AML-193 (cell line): ENCODE results near the gene DHPS.
"Not testable (repeated sequence)": the region's sequence is repeated elsewhere in the genome, so short reads cannot be mapped to it uniquely, and the experiment has no call there.

Experiments
- DNase-seq, 2 experiments: peaks; one replicate each; lab custom pipeline; 2025; lab: John Stamatoyannopoulos, UW

Gene DHPS

DNA sequence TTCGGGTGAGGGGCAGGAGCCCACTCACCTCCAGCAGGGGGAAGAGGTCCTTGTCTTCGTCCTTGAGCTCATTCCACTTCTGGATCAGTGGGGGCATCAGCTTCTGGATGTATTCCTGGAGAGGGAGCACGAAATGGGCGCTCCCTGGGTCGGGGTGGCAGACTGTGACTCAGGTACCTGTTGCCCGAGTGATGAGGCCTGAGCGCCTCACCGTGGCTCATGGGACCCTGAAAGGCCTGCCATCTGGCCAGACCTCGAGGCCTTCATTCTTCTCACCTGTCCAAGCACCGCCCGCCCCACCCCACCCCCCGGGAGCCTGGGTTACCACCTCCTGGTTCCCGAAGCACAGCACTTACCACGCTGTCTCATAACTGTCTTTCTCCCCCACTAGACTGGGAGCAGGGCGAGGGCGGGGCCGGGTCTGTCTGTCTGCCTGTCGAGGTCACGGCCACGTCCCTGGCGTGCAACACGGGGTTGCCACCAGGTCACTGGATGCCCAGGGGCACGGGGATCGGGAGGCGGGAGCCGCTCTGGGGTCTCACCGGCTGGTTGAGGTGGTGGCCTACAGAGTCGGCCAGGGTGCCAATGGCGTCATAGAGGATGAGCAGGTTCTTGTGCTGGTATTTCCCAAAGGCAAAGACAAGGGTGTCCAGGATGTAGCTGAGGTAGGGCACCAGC, 24.1 kb upstream of the DHPS start:
- no peak for DNase-seq

DNA sequence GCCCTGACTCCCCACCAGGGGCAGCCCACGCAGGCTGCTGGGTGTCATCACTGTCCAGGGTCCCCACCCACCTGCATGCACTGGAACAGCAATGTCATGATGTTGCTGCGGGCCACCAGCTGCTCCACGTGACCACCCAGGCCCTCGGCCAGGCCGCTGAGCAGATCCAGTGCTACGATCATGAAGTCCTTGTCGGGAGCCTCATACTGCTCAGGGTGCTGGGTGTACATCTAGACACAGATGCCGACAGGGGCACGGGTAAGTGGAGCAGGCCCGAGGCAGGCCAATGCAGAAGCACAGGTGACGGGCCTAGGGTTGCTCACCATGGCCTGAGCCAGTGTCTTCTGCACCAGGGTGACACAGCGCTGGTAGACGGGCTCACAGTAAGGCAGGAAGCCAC, 23.5 kb upstream of the DHPS start:
- no peak for DNase-seq

GRCh38 chr19:12703046-12703445, 21.4 kb upstream of the DHPS start:
- DNase-seq, result no peak

DNA sequence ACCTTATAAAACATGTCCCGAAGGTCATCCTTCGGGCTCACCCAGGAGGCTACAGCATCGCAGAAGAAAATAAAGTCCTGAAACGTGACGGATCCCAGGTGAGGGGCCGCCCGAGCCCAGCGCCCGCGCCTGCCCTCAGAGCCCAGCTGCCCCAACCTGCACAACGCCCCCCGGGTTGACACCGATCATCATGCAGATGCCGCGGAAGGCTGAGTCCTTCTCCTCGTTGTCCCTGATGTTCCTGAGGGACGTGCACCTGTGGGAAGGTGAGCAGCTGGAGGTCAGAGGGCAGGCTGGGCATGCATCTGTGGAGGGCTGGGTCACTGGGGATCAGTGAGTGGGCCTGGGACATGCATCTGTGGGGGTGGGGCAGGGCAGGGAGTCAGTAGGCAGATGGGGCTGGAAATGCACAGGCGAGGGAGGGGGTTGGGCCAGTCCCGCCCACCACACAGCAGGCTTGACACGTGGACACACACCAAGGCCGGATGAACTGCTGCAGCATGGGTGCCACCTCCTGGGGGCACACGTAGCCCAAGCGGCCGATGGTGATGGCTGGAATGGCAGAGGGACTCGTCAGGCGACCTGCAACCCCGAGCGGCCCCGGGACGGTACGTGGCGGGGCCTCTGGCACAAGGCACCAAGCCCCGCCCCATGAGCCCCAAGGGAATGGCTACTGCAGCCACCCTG, 20.1 kb upstream of the DHPS start:
- DNase-seq, result no peak

- no peak for DNase-seq
Observed at GRCh38 chr19:12698138-12698537, 16.5 kb upstream of the DHPS start.

GRCh38 chr19:12697425-12697824, 15.7 kb upstream of the DHPS start:
- not testable (repeated sequence) for DNase-seq

GRCh38 chr19:12696366-12697335, 15.0 kb upstream of the DHPS start, which contains the start of gene FBXW9:
Gene FBXW9, minus strand, starts transcription at chr19:12696631. Its CDS starts 50 bp downstream, at chr19:12696581.
- DNase-seq, result peak; percentile 80 to 83

DNA sequence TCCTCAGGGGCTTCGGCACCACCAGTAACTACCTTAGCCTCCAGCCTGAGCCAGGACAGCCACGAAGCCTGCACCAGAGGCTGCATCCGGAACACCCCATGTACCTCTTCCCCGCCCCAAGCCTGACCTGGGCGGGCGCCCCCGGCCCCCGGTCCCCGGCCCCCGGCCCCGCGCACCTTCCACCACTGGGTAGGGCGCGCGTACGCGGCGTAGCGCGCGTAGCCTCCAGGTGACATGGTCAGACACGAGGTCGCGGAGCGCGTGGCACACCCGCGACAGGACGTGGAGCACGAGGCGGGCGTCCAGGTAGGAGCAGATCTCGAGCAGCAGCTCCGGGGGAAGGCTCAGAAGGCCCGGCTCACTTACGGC, 14.3 kb upstream of the DHPS start:
- DNase-seq, result no peak

DNA sequence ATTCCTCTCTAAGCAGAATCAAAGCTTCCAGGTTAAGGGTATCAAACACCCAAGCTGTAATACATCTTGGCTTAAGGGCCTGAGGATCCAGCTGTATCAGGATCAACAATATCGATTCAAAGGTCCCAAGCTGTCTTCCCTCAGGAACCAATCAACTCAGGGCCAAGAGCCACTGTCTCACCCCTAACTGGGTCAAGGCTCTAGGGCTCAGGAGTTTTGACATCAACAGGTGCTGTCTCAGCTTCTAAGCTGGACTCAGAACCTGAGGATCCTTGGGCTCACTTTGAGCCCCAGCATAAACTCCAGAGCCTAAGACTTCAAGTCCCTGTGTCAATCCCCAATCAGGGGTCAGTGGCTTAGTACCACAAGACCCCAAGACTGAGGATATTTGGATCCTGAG, 13.8 kb upstream of the DHPS start:
- no peak for DNase-seq

DNA sequence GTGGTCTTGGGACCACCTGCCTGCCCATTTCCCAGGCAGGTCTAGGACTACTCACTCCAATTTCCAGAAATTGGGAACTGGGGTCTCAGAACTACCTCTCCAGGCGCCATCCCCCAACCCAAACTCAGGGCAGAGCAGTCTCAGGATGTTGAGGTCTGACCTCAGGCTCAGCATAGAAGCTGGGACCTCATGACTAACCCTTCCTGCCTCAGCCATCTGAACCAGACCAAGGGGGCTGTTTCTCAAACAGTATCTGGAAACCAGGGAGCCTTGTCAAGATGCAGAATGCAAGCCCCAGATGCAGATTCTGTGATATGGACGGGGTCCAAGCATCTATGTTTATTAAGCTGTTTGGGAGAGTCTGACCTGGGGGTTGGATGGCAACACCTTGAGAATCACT, 13.4 kb upstream of the DHPS start:
- DNase-seq, result no peak

- DNase-seq, result no peak
Observed at GRCh38 chr19:12694641-12695040, 13.0 kb upstream of the DHPS start.

DNA sequence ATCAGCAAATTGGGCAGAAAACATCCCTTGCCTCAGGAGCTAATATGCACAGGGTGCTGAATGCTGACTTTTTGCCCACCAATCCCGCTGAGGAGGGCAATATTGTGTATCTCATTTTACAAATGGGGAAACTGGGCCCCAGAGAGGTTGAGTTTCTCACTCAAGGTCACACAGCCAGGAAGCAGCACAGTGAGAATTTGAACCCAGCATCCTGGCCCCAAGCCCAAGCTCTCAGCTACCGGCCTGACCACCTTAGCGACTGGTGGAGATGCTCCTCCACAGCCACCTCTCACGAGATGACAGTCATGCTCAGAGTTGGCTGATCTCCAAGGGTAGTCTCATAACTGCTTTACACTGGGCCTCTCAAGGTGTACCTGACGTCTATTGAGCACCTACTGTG, 11.3 kb upstream of the DHPS start:
- no peak for DNase-seq

DNA sequence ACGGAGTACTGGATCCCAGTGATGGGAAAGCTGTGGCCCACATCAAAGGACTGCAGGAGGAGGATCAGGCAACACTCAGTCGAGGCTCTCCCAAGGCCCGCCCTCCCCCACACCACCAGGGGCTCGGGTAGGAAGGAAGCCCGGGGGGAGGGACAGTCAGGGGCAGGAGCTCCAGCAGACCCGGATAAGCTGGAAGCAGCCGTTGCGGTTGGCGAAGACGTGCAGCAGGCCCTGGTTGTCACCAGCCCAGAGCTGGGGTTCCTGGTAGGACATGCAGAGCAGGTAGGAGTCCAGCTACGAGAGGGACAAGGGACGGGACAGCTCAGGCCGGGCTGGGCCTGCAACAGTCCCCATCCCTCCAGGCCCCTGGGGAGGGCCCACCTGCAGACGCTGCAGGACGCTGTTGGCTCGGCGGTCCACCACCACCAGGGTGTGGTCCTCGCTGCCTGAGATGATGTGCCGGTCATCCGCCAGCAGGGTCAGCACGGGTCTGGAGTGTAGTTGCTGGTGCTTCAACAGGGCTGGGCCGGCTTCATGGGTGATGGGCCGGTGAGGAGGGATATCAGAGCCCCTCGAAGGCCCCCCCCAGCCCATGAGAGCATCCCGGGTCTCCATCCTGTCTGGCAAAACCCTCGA, 8.0 kb upstream of the DHPS start:
- no peak for DNase-seq

- DNase-seq, result no peak
Observed at GRCh38 chr19:12689012-12689411, 7.3 kb upstream of the DHPS start.

DNA sequence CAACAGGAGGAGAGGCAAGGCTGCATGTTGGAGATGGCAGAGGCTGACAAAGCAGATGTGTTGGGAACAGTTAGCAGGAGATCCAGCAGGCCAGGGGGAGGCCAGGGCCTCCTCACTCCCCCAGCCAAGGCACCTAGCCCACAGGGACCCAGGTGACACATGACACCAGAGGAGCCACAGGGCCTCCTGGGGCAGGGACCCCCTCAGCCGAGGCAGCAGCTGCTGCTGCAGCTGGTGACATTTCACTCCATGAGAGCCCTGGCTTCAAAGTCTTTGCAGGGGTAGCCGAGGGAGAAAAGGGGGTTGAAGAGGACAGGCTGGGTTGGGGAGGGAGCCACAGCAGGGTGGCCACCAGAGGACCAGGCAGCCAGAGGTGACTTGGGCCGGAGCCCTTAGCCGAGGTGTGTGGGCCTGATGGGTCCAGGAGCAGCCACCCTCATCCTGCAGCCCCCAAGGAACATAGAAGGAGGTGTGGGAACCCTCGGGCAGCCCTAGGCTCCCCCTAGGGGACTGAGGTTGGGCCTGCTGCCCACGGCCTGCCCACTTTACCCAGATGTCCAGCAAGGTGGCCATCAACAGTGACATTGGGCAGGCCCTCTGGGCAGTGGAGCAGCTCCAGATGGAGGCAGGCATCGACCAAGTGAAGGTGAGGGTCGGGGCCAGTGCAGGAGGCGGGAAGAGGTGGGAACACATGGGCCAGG, 6.0 kb upstream of the DHPS start, which contains the start of gene GNG14:
Gene GNG14 (plus strand): TSS at position 503 of the 701 bp plus-strand sequence. CDS start 51 bp downstream, at position 554.
- DNase-seq, result no peak

DNA sequence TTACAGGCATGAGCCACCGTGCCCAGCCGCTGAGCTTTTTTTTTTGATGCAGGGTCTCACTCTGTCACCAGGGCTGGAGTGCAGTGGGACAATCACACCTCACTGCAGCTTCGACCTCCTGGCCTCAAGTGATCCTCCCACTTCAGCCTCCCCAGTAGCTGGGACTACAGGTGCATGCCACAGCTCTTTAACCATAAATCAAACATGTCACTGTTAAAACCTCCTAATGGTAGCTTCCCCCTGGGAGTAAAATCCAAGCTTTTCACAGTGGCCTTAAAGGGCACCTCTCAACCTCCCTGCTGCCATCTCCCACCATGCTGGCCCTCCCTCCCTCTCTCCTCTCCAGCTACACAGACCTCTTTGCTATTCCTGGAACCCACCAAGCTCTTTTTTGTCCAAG, 4.2 kb upstream of the DHPS start:
- DNase-seq, result no peak

DNA sequence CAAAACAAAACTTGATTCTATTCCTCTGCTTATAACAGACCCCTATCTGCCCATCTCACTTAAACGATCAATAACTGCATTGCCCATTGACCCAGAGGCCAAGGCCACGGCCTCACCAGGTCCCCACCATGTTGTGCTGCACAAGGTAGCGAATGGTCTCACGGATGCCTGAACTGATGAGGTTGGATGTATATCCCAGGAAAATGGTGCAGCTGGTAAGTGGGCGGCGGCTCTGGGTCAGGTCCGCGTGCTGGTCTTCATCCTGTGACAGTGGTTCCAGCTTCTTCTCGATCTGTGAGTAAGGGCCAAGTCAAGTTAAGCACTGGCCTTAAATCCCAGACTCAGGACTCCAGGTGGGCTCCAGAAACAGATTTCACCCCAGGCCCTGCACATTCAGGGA, 1.6 kb downstream of the DHPS start:
- no peak for DNase-seq

- DNase-seq, result not testable (repeated sequence)
Observed at GRCh38 chr19:12678039-12678438, 3.6 kb downstream of the DHPS start.

DNA sequence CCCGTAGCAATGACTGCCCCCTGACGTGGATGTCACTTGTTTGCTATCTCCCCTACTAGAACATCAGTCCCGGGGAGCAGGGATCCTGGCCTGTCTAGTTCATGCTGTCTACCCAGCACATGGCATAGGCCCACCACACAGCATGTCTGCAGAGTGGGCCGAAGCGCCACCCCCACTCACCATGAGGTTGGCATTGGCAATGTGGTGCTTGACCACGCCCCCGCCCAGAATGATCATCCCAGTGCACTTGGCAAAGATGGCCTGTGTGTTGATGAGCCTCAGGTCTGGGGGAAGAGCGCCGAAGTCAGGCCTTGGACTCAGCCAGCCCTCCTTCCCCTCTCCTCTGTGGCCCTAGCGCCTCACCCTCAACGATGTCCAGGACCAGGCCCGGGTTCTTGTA, 4.8 kb downstream of the DHPS start:
- no peak for DNase-seq

- DNase-seq, result peak; percentile 46 to 57
Observed at GRCh38 chr19:12676384-12676792, 5.3 kb downstream of the DHPS start.

- no peak for DNase-seq
Observed at GRCh38 chr19:12675940-12676339, 5.7 kb downstream of the DHPS start.
